Esophagus muscularis mucosa (tissue), 3 donors: ENCODE data around the gene B4GALT5.

Experiments
- CTCF ChIP-seq, 3 experiments: fragments of 200-600 bp in 2 of 3; fragments of 450-650 bp in 1 of 3; sonication (generic) in 2 of 3; IDR thresholded peaks; one replicate each; pipeline ENCODE4 v1.5.1; 2017 to 2019; ENCODE audit warnings: antibody characterized with exemption in 3 of 3, mild to moderate bottlenecking in 2 of 3, moderate library complexity in 1 of 3
- POLR2A ChIP-seq: fragments of 450-650 bp; IDR thresholded peaks from one replicate; pipeline ENCODE4 v1.6.1; 2017; ENCODE audit warnings: antibody characterized with exemption, moderate library complexity, mild to moderate bottlenecking, low read depth
- POLR2AphosphoS5 ChIP-seq, 2 donors: sonication (generic); formaldehyde crosslinking; IDR thresholded peaks; one replicate each; pipeline ENCODE4 v1.6.1; 2017; ENCODE audit warnings: antibody characterized with exemption in 2 of 2

GRCh38 chr20:49668181-49668877, 45.3 kb downstream of the B4GALT5 start:
- TF ChIP-seq CTCF (IDR thresholded peaks at IDR 0.05): no peak
- TF ChIP-seq POLR2A: no peak
- TF ChIP-seq POLR2AphosphoS5 (IDR thresholded peaks at IDR 0.05): no peak
